C4-2B (cell line): ENCODE measurements around the gene CEP89.

ENCODE experiments used
- CTCF ChIP-seq: fragments of 450-650 bp; conservative IDR thresholded peaks from 2 replicates; pipeline ENCODE4 v1.5.1; 2017; ENCODE audit warnings: mild to moderate bottlenecking
- ZFX ChIP-seq: fragments of 450-650 bp; IDR thresholded peaks from 2 replicates; pipeline ENCODE4 v1.6.1; 2017

DNA sequence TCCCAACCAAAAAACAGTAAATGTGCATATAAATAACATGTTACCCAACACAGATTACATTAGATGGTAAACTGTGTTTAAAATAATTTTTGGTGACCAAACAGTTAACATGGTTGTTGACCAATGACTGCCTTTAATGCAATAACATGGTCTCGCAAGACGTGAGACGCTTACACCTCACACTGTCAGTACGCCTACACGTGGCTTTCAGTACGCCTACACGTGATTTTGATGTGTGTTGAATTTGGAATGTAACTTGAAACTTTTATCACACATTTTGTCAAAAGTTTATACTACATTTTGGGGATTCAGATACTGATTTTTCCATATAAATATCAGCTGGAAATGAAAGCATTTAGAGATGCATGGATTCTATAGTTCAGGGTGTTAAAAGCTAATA lies 134.2 kb downstream of the CEP89 start:
- TF ChIP-seq CTCF (no peak), ZFX (no peak)
